C4-2B (cell line): ENCODE data around the gene DBP.

ENCODE experiments used
- CTCF ChIP-seq: fragments of 450-650 bp; conservative IDR thresholded peaks from 2 replicates; pipeline ENCODE4 v1.5.1; 2017; ENCODE audit warnings: mild to moderate bottlenecking
- ZFX ChIP-seq: fragments of 450-650 bp; IDR thresholded peaks from 2 replicates; pipeline ENCODE4 v1.6.1; 2017

GRCh38 chr19:48636859-48637448 is at the start of gene DBP:
- TF ChIP-seq CTCF (no peak), ZFX (no peak)
